Measurements from ENCODE around the gene MPPE1.

- TF ChIP-seq CTCF (IDR thresholded peaks at IDR 0.05; ENCODE audit: low read depth, low read length) (no peak), EZH2phosphoT487 (IDR thresholded peaks at IDR 0.05; ENCODE audit: low read depth) (no peak)
These were observed 38.6 kb upstream of the MPPE1 start for GRCh38 chr18:11946756-11947155.

Measured in OCI-LY3 (cell line).